SJSA1 (cell line): ENCODE results near the gene SMARCD3. TPM values are rescaled to one million over a fixed set of nuclear protein-coding genes. Genes with fewer than 3 reads are reported as not detected.

Experiments
- DNase-seq, 2 experiments: peaks; one replicate each; pipeline ENCODE4 v3.0.0-alpha.2; 2015 to 2020; ENCODE audit warnings: low spot score in 2 of 2, low read depth in 1 of 2
- H3K27ac ChIP-seq: fragments of 250-450 bp; sonication (Bioruptor Pico); 2 replicates; pipeline ENCODE4 v1.5.1; 2020; ENCODE audit warnings: mild to moderate bottlenecking, moderate library complexity
- H3K27me3 ChIP-seq: fragments of 250-450 bp; sonication (Bioruptor Pico); replicated peaks from 2 replicates; pipeline ENCODE4 v1.5.1; 2020; ENCODE audit warnings: mild to moderate bottlenecking, moderate library complexity
- H3K36me3 ChIP-seq: fragments of 250-450 bp; sonication (Bioruptor Pico); 2 replicates; pipeline ENCODE4 v1.5.1; 2020; ENCODE audit warnings: mild to moderate bottlenecking
- H3K4me1 ChIP-seq: fragments of 250-450 bp; sonication (Bioruptor Pico); replicated peaks from 2 replicates; pipeline ENCODE4 v1.6.1; 2021; ENCODE audit warnings: mild to moderate bottlenecking
- H3K4me3 ChIP-seq: fragments of 250-450 bp; sonication (Bioruptor Pico); 2 replicates; pipeline ENCODE4 v1.5.1; 2020; ENCODE audit warnings: mild to moderate bottlenecking
- H3K9me3 ChIP-seq: fragments of 250-450 bp; sonication (Bioruptor Pico); replicated peaks from 2 replicates; pipeline ENCODE4 v1.5.1; 2020; ENCODE audit warnings: mild to moderate bottlenecking
- total RNA-seq: library from RNA; depleted of rRNA; stranded (reverse); fragments of >200 nt; shearing (Covaris generic); gene quantifications from 2 replicates; pipeline ENCODE4 v1.2.3, GENCODE V29; 2014; rRNA removed

SMARCD3 gene
- total RNA-seq, 1 experiment from 2014 or later, result 22.6 TPM

DNA sequence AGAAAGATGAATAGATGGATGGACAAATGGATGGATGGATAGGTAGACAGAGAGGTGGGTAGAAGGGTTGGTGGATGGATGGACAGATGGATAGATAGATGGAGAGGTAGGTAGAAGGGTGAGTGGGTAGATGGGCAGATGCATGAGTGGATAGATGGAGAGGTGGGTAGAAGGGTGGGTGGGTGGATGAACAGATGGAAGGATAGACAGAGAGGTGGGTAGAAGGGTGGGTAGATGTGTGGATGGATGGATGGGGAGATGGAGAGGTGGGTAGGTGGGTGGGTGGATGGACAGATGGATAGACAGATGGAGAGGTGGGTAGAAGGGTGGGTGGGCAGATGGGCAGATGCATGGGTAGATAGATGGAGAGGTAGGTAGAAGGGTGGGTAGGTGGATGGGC, 50.6 kb downstream of the SMARCD3 start:
- no peaks in the 10 kb centered on the region for H3K36me3 ChIP-seq
- H3K27me3 ChIP-seq, result peaks cover 44% of the 10 kb centered on the region
- no peaks in the 10 kb centered on the region for H3K4me1 ChIP-seq
- H3K27ac ChIP-seq, result no peak overlapping the region
- no peaks in the 10 kb centered on the region for H3K9me3 ChIP-seq
- no peak overlapping the region for H3K4me3 ChIP-seq
- no peak for DNase-seq

DNA sequence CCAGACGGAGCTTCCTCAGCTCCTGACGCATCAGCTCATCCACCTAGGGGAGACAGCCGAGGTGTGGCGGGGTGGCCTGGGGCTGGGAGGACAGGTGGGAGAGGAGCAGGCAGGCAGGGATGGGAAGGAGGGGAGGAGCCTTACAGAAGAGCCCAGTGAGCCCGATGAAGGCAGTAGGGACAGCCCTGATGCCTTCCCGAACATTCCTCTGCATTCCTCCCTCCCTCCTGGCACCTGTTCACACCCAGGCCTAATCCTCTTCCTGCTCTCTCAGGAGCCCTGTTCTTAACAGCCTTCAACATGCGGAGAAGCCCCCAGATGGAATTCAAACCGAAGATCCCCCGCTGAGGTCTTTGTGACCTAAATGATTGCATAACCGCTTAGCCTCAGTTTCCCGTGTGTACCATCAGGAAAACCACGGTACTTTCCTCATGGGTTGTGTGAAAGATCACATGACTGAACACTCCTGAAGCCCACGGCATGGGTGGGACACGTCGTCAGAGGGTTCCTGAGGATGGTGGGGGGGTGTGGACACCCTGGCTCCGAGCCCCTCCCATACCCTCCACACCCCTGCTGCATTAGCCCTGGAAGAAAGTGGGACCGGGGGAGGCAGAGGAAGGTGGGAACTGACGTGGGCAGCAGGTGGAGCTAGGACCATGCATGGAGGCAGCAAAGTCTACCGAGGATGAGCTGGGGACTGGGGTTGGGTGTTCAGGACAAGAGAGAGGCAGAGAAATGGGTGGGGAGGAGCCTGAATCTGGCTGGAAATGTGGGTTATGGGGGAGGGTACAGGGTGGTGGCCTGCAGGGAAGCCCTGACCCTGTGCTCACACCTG, 52.7 kb downstream of the SMARCD3 start:
- no peak for DNase-seq
- Histone ChIP-seq H3K36me3 (no peaks in the 10 kb centered on the region), H3K27me3 (peaks cover 44% of the 10 kb centered on the region), H3K4me1 (no peaks in the 10 kb centered on the region), H3K27ac (no peak overlapping the region), H3K9me3 (no peaks in the 10 kb centered on the region), H3K4me3 (no peak overlapping the region)

DNA sequence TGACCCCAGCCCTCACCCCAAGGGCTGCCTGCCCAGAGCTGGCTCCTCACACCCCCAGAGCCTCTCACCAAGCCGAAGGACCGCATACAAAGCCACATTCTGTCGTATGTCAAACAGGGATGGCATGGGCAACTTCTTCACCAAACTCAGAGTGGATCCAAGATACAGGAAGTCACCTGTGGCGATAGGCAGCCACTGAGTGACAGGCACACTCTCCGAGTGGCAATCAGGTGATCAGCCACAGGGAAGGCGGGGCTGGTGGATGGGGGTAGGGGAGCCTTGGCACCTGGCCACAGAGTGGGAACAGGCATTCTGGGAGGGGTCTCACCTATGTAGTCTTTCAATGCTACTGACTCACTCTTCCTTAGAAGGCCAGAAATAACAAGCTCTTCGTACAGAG, 54.3 kb downstream of the SMARCD3 start:
- H3K27me3 ChIP-seq, result peaks cover 55% of the 10 kb centered on the region
- H3K9me3 ChIP-seq, result no peaks in the 10 kb centered on the region
- H3K27ac ChIP-seq, result no peak overlapping the region

DNA sequence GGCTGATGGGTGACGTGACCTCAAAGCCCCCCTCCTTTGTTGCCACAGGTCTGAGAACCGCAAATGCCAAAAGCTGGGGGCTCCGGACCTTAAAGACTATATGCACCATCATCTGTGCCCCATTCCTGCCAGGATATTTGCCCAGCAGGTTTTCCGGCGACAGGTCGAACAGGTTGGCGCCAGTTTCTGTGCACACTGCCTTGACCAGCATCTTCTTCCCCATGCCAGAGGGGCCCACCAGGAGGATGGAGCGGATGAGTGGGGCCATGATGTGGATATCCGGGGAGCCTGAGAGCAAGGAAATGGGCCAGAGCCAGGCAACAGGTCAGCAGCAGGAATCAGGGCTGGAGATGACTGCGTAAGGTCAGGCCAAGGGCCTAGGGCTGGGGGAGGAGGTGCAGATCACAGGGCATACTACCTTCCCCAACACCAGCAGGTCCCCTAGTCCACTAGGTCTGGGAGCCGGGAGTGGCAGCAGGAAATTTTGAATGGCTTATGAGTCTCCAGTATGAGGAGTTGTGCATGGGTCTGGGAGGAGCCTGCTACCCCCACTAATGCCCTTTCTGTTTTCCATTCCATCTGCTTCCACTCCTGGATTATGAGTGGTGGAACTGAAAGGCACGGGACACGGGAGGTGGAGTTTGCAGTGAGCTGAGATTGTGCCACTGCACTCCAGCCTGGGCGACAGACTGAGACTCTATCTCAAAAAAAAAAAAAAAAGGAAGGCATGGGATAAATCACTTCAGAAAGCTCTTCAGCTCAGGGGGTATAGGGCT, 55.1 kb downstream of the SMARCD3 start:
- H3K4me1 ChIP-seq, result no peaks in the 10 kb centered on the region
- no peaks in the 10 kb centered on the region for H3K9me3 ChIP-seq
- no peak for DNase-seq
- no peak overlapping the region for H3K4me3 ChIP-seq
- no peaks in the 10 kb centered on the region for H3K36me3 ChIP-seq
- H3K27me3 ChIP-seq, result peaks cover 59% of the 10 kb centered on the region
- H3K27ac ChIP-seq, result no peak overlapping the region

More for the DNA sequence above, 54.3 kb downstream of the SMARCD3 start:
- no peak overlapping the region for H3K4me3 ChIP-seq
- no peaks in the 10 kb centered on the region for H3K4me1 ChIP-seq
- DNase-seq, result no peak
- H3K36me3 ChIP-seq, result no peaks in the 10 kb centered on the region

DNA sequence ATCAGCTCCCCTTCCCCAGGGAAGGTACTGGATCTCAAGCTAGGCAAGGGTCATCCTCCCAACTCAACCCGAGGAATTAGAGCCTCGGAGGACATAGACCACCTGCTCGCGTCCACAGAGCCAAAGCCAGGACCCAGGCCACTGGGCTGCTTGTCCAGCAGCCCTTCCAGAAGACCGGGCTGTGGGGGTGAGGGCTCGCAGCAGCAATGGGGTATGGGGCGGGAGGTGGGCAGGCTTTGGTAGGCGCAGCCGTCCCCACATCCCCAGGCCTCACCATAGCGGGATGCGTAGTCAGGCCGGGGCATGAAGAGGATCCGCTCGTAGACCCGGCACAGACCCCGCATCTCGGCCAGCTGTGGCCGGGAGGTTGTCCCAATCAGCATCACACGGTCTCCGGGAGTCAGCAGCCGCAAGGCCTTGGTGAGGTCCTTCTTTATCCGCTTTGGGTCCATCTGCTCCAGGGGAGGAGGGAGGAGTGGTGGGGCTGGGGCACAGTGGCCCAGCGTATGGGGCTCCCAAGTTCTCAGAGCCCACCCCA, 56.4 kb downstream of the SMARCD3 start:
- no peaks in the 10 kb centered on the region for H3K9me3 ChIP-seq
- peaks cover 54% of the 10 kb centered on the region for H3K27me3 ChIP-seq
- H3K27ac ChIP-seq, result no peak overlapping the region
- no peak for DNase-seq
- no peak overlapping the region for H3K4me3 ChIP-seq
- no peaks in the 10 kb centered on the region for H3K36me3 ChIP-seq
- no peaks in the 10 kb centered on the region for H3K4me1 ChIP-seq

DNA sequence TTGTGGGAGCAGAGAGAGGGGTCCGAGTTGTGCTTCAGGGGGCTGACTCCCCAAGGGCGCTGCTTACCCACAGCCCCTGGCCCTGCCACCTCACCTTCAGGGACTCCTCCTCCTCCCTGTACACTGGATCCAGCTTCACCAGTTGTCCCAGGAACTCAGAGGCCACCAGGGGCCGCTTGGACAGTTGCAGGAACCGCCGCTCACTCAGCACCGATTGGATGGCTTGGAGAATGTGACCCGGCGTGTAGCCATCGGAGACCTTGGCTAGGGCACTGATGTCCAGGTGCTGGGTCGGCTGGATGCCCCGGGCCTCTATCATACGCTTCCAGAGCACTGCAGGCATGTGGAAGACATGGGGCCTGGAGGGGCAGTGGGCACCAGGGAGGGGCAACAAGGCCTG, 57.0 kb downstream of the SMARCD3 start:
- no peaks in the 10 kb centered on the region for H3K4me1 ChIP-seq
- H3K27ac ChIP-seq, result no peak overlapping the region
- no peaks in the 10 kb centered on the region for H3K36me3 ChIP-seq
- no peaks in the 10 kb centered on the region for H3K9me3 ChIP-seq
- H3K27me3 ChIP-seq, result peaks cover 49% of the 10 kb centered on the region
- DNase-seq, result no peak
- no peak overlapping the region for H3K4me3 ChIP-seq

DNA sequence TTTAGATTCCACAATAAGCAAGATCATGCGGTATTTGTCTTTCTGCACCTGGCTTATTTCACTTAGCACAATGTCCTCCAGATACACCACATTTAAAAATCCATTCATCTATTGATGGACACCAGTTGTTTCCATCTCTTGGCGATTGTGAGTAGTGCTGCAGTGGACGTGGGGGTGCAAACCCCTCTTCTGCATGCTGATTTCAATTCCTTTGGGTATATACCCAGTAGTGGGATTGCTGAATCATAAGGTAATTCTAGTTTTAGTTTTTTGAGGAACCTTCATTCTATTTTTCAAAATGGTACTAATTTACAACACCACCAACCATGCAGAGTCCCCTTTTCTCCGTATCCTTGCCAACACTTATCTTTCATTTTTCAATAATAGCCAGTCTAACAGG, 59.5 kb downstream of the SMARCD3 start:
- Histone ChIP-seq H3K9me3 (no peaks in the 10 kb centered on the region), H3K27me3 (peaks cover 30% of the 10 kb centered on the region), H3K4me1 (no peaks in the 10 kb centered on the region), H3K36me3 (no peaks in the 10 kb centered on the region), H3K27ac (no peak overlapping the region), H3K4me3 (no peak overlapping the region)
- DNase-seq, result no peak

Other genes starting within 250 kb of the SMARCD3 start
- not detected in 2 replicates for gene ATG9B, start 224.2 kb downstream of the SMARCD3 start, total RNA-seq
- gene ABCB8, start 220.2 kb downstream of the SMARCD3 start, total RNA-seq, result 24.6 and 38.2 TPM in 2 replicates
- not detected in 2 replicates for gene ASIC3, start 200.2 kb downstream of the SMARCD3 start, total RNA-seq
- gene CDK5, start 190.8 kb downstream of the SMARCD3 start, total RNA-seq, result 23.7 and 29.3 TPM in 2 replicates
- gene SLC4A2, start 189.1 kb downstream of the SMARCD3 start, total RNA-seq, result 95.5 and 100 TPM in 2 replicates
- gene FASTK, start 167.9 kb downstream of the SMARCD3 start, total RNA-seq, result 104 and 120 TPM in 2 replicates
- gene TMUB1, start 165.2 kb downstream of the SMARCD3 start, total RNA-seq, result 32.5 and 34.5 TPM in 2 replicates
- gene AGAP3, start 162.2 kb downstream of the SMARCD3 start, total RNA-seq, result 19.9 and 36.6 TPM in 2 replicates
- not detected in 2 replicates for gene GBX1, start 81.0 kb downstream of the SMARCD3 start, total RNA-seq
- not detected in 2 replicates for gene ASB10, start 61.4 kb downstream of the SMARCD3 start, total RNA-seq
- gene H2BK1, start 38.2 kb downstream of the SMARCD3 start, total RNA-seq, result not detected in 2 replicates
- gene ABCF2, start 21.5 kb downstream of the SMARCD3 start, total RNA-seq, result 52.0 and 72.6 TPM in 2 replicates
- gene CHPF2, start 16.2 kb downstream of the SMARCD3 start, total RNA-seq, result 50.1 and 68.1 TPM in 2 replicates
- gene NUB1, start 93.1 kb upstream of the SMARCD3 start, total RNA-seq, result 50.6 and 50.7 TPM in 2 replicates
- gene WDR86, start 161.3 kb upstream of the SMARCD3 start, total RNA-seq, result 0.39 and 0.72 TPM in 2 replicates
- not detected in 2 replicates for gene CRYGN, start 191.4 kb upstream of the SMARCD3 start, total RNA-seq